ENCODE results near the gene NWD2. TPM values are rescaled to one million over a fixed set of nuclear protein-coding genes. Genes with fewer than 3 reads are reported as not detected.

NWD2 gene
- total RNA-seq, 1 experiment from 2014 or later: not detected

DNA sequence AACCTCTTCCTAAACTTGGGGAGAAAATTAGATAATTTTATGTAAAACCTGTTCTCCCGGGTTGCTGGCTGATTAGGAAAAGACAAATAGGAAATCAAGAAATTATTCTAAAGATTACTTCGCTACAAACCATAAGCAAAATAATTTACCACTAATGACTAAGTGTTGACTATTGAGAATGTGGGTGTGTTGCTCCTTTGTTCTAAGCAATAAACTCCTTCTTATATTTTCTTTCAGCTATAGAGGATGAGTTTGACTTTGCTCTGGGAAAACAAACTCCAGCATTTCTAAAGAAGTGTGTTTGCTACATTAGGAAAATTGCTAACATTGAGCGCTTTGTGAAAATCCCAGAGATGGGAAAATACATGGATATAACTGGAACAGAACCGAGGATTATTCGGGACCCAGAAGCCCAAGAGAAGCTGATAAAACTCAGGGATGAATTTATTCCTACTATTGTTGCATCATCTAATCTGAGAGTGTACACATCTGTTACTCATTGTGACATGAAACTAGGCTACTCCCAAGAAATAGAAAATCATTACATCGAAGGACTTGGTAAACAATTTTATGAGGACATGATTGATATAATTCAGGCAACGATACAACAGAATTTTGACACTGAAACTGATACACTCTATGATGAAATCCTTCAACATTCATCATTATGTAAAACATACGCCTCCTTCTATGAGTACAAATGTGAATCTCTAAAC lies 194.2 kb downstream of the NWD2 start:
- no peak for DNase-seq (ENCODE audit: extremely low read depth, low read depth)

DNA sequence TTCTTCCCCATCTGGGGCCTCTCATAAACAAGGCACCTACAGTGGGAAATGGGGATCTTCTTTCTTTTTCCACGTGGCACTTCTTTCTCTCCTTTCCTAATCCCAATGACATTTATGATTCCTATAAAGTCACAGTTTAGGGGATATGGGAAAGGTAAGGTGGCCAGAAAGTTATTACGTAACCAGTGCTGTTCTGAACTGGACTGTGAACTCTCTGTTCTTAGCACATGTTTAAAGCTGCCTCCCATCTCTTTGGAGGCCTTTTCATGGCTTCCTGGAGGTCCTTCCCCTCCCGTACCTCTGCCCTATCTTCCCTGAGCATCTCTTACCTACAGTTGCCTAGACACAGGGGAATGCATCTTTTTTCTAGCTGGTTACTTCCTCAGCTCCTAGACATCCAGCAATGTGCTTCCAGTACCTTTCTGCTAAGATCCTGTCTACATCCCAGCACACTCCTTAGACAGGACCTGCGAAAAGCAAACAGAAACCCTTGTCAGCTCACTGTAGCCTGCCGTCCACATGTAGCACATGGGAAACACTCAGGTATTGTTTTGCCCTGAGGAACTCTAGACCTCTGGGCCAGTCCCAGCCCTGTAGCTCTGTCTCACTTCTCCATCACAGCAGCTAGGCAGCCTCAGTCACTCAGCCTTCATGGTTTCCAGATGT lies 195.4 kb downstream of the NWD2 start:
- DNase-seq (ENCODE audit: extremely low read depth, low read depth): no peak

DNA sequence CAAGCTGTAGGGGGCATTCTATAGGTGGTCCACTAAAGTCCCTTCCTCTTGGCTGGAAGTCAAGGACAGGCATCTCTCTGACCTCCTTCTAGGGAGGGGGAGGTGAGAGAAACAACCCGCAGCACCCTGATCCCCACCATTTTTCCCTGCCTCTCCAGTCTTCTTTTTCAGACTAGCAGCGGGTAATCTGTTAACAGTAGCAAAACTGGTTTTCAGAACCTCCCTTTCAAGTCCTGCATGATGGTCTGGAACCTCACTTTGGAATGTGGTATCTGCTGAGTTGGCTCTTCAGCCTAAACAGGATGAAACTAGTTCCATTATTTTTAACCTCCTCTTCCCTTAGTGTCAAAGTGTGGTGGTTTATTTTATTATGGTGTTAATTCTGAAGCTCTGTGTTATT lies 196.0 kb downstream of the NWD2 start:
- DNase-seq (ENCODE audit: extremely low read depth, low read depth): no peak

DNA sequence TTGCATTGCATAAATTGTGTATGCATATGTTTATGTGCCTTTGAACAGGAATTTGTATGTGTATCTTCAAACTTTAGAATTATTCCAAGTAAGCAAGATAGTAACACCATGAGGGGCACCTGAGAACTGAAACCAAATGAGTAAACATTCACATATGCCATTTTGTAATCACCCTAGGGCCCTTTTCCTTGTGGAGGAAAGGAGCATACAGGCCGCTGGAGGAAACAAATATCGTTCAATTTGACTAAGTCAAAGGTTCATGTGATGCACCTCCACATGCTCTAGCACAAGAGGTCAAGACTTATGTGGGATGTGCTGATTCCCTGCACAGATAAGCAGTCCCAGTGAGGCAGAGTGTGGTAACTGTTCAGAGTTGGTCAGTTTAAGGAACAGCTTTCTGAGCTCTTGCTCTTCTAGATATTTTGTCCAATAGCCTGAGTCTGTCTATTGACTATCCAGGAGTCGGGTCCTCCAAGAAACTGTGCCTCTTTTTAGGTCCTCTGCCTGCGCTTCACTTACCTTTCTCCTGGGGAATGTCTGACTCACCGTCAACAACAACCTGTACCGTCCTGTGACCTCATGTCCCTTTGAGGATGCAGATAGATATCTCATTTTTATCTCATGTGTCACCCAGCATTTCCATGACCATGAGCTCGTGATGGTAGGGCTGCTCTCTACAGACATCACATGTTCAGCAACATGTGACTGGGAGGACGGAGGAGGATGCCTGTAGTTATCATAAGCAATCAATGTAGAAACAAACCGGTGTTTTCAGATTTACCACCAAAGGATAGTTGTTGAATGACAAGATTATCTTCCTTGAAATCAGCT lies 196.9 kb downstream of the NWD2 start:
- no peak for DNase-seq (ENCODE audit: extremely low read depth, low read depth)

DNA sequence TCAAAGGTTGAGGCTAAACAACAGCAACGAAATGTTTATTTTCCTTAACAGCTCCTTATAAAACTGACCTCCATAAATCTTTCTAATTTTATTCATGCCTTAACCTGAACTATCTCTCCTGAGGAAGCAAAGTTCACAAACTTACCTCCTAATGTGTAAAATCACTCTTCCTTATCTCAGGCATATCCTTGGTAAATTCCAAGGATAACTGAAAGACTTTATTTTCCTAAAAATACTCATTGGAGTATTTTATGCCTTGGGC lies 197.4 kb downstream of the NWD2 start:
- DNase-seq (ENCODE audit: extremely low read depth, low read depth): no peak

DNA sequence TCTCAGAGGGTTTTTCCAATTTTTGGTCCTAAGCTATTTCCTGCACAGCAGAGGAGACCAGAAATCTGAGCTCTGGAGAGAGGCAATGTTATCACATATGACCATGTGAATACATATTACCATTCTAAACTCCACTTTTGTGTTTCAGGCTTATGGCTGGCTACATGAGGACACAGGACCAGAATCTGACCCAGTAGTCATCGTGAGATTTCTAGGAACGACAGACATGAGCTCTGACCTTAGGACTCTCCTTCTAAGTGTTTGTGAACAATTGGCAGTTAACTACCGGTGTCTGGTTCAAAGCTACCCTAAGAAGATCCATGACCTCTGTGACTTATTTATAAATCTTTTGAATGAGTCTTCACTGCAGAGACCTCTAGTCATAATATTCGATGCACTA lies 198.6 kb downstream of the NWD2 start:
- no peak for DNase-seq (ENCODE audit: extremely low read depth, low read depth)

DNA sequence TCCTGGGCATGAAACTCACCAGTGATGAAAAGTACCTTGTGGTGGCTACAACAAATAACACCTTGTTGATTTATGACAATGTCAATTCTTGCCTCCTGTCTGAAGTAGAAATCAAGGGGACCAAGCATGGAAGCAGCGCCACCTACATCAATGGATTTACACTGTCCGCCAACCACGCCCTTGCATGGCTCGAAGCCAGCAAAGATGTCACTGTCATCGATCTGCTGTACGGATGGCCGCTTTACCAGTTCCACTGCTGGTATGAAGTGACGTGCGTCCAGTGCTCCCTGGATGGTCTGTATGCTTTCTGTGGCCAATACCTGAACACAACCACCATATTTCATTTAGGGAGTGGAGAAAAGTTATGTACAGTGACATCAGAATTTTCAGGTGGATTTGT lies 200.5 kb downstream of the NWD2 start:
- DNase-seq (ENCODE audit: extremely low read depth, low read depth): no peak

DNA sequence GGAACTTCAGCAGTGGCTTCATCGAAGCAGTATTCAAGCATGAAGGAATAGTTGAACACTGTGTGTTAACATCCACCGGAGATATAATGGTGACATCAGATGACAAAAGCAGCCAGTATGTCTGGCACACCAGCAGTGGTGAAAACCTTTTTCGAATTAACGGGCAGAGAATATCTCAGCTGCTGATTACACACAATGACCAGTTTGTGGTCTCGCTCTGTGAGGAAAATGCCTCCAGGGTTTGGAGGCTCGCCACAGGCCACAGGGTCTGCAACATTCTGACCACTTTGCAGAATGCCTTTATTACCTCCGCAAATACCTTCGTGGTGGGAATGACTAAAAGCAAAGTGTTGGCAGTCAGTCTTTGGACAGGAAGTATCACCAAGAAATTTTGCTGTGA lies 201.5 kb downstream of the NWD2 start:
- no peak for DNase-seq (ENCODE audit: extremely low read depth, low read depth)

DNA sequence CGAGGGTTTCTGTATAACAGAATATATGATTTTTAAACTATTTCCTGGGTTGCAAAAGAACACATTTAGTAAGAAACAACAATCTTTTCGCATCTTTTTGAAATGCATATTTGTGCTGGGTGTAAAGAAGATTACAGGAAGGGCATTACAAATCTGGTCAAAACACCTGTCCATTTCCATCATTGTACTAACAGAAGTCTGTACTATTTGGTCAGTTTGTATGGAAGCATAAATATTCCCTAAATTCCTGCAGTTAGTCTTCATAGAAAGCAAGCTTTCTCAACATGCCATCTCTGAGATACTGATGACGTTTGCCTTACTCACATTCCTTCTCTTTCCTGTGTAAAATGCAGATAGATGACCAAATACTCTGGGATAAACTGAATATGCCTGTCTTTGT lies 203.3 kb downstream of the NWD2 start:
- no peak for DNase-seq (ENCODE audit: extremely low read depth, low read depth)

DNA sequence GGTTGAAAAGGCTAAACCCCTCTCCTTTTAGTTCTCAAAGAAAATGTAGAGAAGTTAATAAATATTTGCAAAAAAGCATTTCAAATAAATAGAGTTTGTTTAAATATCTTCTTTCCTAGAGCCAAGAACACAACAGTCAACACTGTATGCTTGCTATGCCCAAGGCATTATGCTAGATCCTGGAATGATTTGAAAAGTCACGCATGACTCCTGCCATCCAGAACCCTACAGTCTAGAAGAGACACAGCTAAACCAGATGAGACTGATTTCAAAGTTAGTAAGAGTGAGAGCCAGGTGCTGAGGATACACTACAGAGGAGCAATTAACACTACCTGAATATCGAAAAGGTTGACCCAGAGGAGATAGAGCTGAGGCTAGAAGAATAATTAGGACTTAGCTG lies 205.8 kb downstream of the NWD2 start:
- no peak for DNase-seq (ENCODE audit: extremely low read depth, low read depth)

DNA sequence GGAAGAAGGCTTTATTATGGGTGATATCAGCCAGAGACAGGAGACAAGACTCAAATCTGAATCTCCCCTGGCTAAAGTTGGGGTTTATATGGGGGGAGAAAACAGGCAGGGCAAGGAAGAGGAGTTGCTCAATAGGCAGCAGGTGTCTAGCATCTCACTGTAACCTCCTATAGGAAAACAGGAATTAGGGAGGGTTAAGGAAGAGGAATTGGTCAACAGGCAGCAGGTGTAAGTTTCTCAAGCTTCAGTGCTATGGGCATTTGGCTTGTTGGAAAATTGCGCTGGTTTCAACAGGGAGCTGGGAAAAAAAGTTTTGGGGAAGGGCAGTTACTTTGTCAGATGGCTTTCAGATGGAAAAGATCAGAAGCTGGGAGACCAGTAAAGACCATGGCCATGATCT lies 206.4 kb downstream of the NWD2 start:
- no peak for DNase-seq (ENCODE audit: extremely low read depth, low read depth)

DNA sequence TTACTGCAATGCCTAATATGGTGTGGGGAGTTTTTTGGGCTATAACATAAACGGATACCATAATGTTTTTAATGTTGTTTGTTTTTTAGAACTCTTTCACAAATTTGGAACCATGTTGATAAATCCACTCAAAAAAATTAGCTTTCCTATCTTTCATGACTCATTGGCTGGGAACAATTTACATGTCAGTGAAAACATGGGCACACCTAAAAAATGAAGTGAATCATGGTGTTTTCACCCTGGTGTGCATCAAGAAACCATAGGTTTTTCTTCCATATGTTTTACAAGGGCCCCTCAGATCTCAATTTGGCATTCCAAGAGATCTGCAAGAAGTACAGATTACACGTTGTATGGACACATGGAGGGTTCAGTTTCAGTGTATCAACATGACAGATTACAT lies 207.1 kb downstream of the NWD2 start:
- DNase-seq (ENCODE audit: extremely low read depth, low read depth): no peak

DNA sequence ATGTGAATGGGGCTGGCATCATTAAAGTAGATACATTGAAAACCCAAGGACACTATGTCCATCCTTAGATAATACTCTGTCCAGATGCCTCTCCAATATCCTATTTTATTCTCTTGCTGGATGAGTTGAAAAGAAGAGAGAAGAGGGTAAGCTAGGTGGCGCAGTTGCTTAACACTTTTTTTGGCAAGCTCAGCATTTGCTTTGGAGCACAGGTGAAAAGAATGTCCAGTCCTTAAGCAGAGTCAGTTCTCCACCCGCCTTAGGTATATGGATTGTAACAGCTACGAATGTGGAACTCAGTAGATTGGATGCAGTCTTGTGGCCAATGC lies 208.4 kb downstream of the NWD2 start:
- DNase-seq (ENCODE audit: extremely low read depth, low read depth): peak; percentile 65

DNA sequence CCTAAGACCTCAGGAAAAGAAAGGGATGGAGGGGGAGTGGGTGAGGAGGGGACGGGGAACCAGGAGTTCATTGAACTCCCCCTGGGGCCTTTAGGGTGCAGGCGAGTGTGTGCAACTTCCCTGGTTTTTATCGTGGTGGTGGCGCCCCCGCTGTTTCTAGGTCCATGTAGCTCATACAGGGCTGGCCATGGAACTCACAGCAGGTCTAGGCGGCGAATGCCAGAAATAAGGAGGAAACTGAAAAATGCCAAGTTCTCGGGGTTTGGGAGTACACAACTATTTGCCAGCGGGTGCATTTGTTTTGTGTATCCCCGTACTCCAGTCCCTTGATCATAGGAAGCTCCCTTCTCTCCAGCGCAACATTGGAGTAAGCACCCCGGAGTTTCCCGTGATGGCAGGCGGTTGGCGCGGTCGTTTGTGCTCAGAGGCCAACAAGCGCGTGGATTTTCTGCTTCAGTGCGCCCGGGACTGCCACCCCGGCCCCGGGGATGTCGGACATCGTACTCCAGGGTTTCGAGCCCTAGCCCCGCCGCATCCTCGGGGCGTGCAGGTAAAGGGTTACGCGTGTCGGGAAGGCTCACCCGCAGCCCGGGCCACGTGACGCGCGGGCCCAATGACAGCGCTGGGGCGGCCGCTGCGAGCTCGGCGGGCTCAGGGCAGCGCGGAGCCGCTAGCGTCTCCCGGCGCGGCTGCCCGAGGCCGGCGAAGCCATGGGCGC lies 208.9 kb downstream of the NWD2 start:
- DNase-seq (ENCODE audit: extremely low read depth, low read depth): peak; percentile 20

DNA sequence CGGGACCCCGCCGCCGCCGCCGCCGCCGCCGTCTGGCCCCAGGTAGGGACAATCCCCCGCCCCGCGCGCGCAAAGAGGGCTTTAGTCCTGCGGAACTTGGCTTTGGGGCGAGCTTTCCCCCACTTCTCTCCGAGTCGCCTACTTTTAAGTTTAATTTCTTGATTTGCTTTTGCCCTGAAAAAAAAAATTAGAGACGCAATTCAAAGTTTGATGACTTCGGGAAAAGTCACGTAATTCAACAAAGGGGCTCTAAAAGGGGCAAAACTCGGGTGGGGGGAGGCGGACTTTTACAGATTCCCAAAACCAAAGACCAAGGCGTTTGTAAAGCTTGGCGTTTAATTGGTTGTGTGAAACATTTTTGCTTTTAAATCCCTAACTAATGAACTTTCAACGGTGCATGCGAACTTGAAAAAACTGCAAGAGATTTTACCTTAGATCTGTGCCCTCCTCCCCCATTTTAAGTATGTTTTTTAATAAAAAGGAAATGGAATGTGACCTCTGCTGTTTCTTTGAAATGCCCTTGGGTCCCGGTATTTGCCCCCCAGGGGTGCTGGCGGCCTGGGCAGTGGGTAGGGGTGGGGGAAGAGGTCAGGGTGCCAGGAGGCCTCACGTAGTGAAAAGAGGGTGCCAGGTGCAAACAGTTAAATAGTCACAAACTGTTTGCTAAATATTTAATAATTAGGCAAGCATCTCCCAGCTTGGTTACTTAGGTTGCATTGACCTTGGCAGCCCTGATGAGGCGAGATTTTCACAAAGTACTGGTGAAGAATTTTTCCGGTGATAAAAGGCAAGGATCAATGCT lies 209.7 kb downstream of the NWD2 start:
- DNase-seq (ENCODE audit: extremely low read depth, low read depth): no peak

DNA sequence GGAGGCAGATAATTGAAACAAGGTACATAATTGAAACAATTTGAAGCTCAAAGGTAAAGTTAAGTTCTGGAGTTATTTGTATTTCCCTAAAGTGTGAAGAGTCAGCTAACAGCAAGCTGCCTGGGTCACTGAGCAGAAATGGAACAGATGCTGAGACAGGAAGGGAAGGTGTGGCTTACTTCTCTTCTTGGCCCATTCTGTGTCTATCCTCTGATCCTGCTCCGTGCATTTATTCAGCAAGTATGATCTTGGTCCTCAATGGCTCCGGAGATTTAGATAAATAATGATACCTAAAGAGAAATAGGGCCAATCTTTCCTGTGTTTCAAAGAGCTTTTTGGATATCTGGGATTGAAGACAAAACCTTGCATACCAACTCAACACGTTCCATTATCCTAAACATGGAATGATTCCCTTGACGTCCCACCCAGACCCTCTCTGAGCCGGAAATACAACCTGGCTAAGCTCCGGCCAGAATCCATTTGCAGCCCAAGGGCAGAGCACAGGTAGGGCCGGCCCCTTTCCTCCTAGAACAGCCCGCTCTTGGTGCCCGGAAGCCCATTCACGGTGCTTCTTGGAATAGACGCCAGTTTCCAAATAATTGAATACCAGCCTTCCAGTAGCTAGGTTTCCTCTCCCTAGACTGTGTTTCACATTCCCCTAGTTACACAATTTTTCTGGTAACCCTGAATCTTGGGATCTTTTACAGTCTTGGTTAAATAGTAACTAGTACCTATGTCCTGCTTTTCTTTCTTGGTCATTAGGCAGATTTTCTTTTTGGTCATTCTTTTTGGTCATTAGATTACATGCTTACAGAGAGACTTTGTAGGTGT lies 211.0 kb downstream of the NWD2 start:
- DNase-seq (ENCODE audit: extremely low read depth, low read depth): no peak

DNA sequence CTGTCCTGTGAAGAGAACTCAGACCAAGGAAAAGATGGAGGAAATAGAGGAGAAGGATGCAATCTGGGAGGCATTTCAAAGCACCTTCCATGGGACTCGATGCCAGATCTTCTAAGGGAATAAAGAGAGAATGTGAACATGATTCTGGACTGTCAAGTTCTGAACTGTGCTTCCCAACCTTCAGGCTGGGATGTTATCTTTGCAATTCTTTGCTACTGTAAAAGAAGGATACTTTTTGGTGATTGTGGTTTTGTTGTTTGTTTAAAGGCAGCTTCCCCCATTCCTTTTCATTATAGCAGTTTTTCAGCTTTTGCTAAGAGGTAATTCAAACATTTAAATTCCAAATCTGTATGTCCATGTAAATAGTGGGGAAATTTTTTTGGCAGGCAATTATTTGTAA lies 217.3 kb downstream of the NWD2 start:
- DNase-seq (ENCODE audit: extremely low read depth, low read depth): no peak

DNA sequence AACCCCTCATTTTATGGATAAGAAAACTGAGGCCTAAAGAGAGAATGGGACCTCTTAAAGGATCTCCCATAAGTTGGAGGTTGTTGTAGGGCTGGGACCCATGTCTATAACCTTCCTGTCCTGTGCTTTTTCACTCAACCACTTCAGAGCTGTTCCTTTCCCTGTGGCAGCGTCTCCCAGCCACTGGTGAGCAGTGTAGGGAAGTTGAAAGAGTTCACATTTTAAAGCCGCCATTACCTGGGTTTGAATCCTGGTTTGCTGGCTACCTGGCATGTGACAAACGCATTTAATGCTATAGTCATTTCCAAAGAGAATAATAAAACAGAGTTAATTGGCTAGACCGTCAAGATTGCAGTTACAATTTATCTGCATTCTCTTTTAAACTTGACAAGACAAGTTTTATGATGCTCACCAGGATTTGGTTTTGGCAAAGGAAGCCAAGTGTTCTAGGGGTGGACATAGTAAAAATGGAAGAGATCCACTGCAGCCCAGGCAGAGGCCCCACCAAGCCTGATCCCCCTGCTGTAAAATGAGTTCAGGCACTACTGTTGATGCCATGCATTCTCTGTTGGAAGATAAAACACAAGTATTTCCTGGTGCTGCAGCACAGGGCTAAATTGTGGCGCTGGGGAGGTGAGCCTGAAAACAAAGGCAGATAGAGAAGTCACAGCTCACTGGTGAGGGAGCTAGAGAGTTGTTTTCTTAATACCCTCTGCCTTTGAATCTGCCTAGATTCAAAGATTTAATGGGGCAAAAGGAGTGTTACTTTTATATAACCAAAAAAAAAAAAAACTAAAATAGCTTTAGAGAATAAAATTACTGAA lies 218.7 kb downstream of the NWD2 start:
- no peak for DNase-seq (ENCODE audit: extremely low read depth, low read depth)
